Astrocyte of the cerebellum (primary cell): ENCODE results near the gene LPAR3.

Experiments used
- DNase-seq: peaks from one replicate; pipeline ENCODE4 v3.0.0-alpha.2; 2011; ENCODE audit warnings: low read depth
- H3K4me3 ChIP-seq: 2 replicates; pipeline ENCODE4 v1.5.1; 2011; ENCODE audit warnings: mild to moderate bottlenecking, low read depth, low read length, moderate library complexity
- CTCF ChIP-seq: IDR thresholded peaks from 2 replicates; pipeline ENCODE4 v1.5.1; 2012; ENCODE audit warnings: low read length, low read depth, moderate library complexity, mild to moderate bottlenecking; ENCODE audit errors: missing control alignments
- in situ Hi-C: cut with HindIII; loops from 2 replicates; pipeline ENCODE4 v1.10.0; 2017; ENCODE audit warnings: low sequenced_read_pairs

The LPAR3 gene

DNA sequence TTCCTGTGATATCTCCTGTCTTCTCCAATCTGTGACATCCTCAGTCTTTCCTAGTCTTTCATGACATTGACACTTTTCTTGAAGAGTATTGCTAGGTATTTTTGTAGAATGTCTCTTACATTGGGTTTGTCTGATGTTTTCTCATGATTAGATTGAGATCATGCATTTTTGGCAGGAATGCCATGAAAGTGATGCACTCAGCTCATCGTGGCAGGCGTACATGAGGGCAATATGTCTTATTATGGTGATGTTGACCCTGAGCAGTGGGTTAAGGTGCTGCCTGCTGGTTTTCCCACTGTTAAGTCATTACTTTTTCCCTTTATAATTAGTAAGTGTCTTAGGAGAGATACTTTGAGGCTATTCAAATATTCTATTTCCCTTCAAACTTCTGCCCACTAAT, 122.5 kb downstream of the LPAR3 start:
- no peak for DNase-seq
- no peak for TF ChIP-seq CTCF
- H3K4me3 ChIP-seq = no peak overlapping the region
- in situ Hi-C loops = loop anchor here (25.0 kb wide), 1 partner anchor 633 kb away; the partner anchor contains the start of gene PRKACB

DNA sequence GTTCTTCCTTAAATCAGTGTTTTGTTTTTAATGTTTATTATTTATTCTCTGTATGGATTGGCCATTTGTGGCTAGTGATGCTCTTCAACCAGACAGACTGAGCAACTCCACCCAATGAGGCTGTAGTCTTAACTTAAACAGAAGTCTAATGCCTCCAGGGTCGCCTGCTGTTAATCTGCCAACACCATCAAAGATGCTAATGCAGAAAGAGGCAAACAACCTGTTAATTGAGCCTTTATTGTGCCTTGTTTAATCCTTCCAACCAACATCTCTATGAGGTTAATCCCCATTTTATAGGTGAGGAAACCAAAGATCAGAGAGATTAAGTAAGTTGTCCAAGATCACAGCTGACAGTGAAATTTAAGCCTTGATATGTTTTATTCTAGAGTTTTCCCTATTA, 123.4 kb downstream of the LPAR3 start:
- TF ChIP-seq CTCF = no peak
- no peak for DNase-seq
- in situ Hi-C loops = loop anchor here (25.0 kb wide), 1 partner anchor 632 kb away; the partner anchor contains the start of gene PRKACB
- no peak overlapping the region for H3K4me3 ChIP-seq

- DNase-seq = no peak
- no peak overlapping the region for H3K4me3 ChIP-seq
- no peak for TF ChIP-seq CTCF
- in situ Hi-C loops = loop anchor here (25.0 kb wide), 1 partner anchor 631 kb away; the partner anchor contains the start of gene PRKACB
Observed at GRCh38 chr1:84768634-84769033, 124.4 kb downstream of the LPAR3 start.

DNA sequence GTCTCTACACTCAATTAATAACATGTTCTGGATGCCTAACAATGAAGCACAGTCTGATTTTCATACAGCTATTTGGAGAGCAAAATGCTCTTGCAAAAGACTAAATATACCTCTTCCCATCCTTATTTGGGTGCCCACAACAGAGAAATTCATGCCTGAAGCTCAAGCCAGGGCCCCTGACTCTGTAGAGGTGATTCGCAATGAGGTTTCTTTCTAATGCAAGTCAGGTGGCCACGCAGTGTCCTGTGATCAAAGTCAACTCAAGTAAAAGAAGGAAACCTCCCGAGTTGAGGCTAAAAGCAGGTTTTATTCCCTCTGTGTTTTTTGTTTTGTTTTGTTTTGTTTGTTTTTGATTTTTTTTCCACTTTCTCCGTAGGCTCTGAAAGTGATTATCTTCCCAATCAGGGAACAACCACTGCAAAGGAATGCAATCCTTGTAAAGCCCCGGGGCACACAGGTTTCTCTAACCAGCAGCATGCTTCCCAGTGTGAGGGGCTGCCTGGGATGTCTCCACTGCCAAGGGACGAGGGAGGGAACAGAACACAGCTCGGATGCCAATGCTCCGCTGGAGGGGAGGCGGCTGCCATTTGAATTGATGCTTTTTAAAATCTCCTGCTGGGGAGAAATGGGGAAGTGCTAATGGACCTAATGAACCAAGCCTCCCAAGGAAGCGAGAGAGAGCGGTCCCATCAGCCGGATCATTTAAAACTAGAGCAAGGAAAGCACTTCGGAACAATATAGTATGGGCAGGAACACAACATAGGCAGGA, 128.9 kb downstream of the LPAR3 start:
- TF ChIP-seq CTCF = no peak
- in situ Hi-C loops = loop anchor here (25.0 kb wide), 1 partner anchor 627 kb away; the partner anchor contains the start of gene PRKACB
- no peak overlapping the region for H3K4me3 ChIP-seq
- no peak for DNase-seq

- DNase-seq = no peak
- TF ChIP-seq CTCF = no peak
- no peak overlapping the region for H3K4me3 ChIP-seq
- in situ Hi-C loops = loop anchor here (25.0 kb wide), 1 partner anchor 625 kb away; the partner anchor contains the start of gene PRKACB
Observed at GRCh38 chr1:84762664-84763063, 130.3 kb downstream of the LPAR3 start.
